Measurements from ENCODE around the gene PSMC3. TPM values are rescaled to one million over a fixed set of nuclear protein-coding genes. Genes with fewer than 3 reads are reported as not detected.

The PSMC3 gene
- polyA plus RNA-seq, 3 donors = 44.1 to 97.4 (median 89.5) TPM

DNA sequence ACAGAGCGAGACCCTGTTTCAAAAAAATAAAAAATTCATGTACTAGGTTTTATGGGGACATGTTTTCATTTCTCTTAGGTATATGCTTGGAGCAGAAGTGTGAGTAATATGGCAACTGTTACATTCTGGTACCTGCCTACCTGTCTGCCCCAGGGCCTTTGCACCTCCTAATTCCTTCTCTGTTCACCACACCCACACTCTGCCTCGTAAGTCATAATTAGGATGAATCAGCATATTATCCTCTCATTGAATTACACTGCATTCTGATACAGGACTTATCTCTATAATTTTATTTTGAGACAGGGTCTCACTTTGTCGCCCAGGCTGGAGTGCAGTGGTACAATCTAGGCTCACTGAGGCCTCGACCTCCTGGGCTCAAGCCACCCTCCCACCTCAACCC is 25.8 kb upstream of the PSMC3 start:
- no peak for DNase-seq
- Mint-ChIP-seq H3K27me3 (ENCODE audit: low read depth in 3 of 3) (peaks cover 0 to 2% (median 0%) of the 10 kb centered on the region in 3 donors), H3K36me3 (peaks cover 0 to 5% of the 10 kb centered on the region in 2 donors), H3K9me3 (peaks cover 0 to 10% (median 3%) of the 10 kb centered on the region in 7 donors), H3K27ac (no peak overlapping the region), H3K4me1 (peaks cover 7% of the 10 kb centered on the region), H3K4me3 (no peak overlapping the region)
- Histone ChIP-seq H3K4me1 (ENCODE audit: control insufficient read depth in 1 of 2, insufficient read depth in 2 of 2, low read length in 2 of 2) (no peaks in the 10 kb centered on the region), H2AFZ (ENCODE audit: insufficient read depth, low read depth, low read length, poor library complexity, severe bottlenecking) (no peak overlapping the region), H3K79me2 (ENCODE audit: insufficient read depth, low read length) (no peaks in the 10 kb centered on the region), H3K36me3 (replicated peaks in 1 of 2; ENCODE audit: control insufficient read depth in 1 of 2, insufficient read depth in 2 of 2, low read length in 2 of 2) (no peaks in the 10 kb centered on the region), H3K9me3 (replicated peaks in 1 of 2; ENCODE audit: control insufficient read depth in 1 of 2, insufficient read depth in 1 of 2, low read length in 2 of 2) (no peaks in the 10 kb centered on the region), H3K9ac (ENCODE audit: insufficient read depth, low read length, poor library complexity, severe bottlenecking) (no peak overlapping the region), H3K27ac (ENCODE audit: low read depth in 1 of 2, low read length in 2 of 2) (no peak overlapping the region), H3K27me3 (ENCODE audit: control insufficient read depth in 2 of 2, insufficient read depth in 2 of 2, low read length in 2 of 2) (no peaks in the 10 kb centered on the region), H3K4me2 (replicated peaks; ENCODE audit: extremely low read depth, low read length, poor library complexity, severe bottlenecking) (no peak overlapping the region), H4K20me1 (ENCODE audit: insufficient read depth, low read length) (no peaks in the 10 kb centered on the region), H3K4me3 (replicated peaks in 1 of 3; ENCODE audit: low read depth in 2 of 3, low read length in 3 of 3) (no peak overlapping the region)
- intact Hi-C loops (cut with micrococcal nuclease) = no loop called here
- 100% methylated on average over 2 of the region's 4 CpGs for WGBS (ENCODE audit: insufficient coverage)
- no peak for TF ChIP-seq CTCF (IDR thresholded peaks at IDR 0.05)

DNA sequence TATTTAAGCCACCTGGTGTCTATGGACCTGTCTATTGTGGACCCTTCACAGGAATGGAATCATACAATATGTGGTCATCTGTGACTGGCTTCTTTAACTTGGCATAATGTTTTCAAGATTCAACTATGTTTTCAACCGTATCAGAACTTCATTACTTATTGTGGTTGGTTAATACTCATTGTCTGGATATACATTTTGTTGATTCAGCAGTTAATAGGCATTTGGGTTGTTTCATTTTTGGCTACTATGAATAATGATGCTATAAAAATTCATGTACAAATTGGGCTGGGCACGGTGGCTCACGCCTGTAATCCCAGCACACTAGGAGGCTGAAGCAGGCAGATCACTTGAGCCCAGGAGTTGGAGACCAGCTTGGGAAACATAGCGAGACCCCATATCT is 25.2 kb upstream of the PSMC3 start:
- Histone ChIP-seq H3K27ac (ENCODE audit: low read depth in 1 of 2, low read length in 2 of 2) (no peak overlapping the region), H3K27me3 (ENCODE audit: control insufficient read depth in 2 of 2, insufficient read depth in 2 of 2, low read length in 2 of 2) (no peaks in the 10 kb centered on the region), H3K36me3 (replicated peaks in 1 of 2; ENCODE audit: control insufficient read depth in 1 of 2, insufficient read depth in 2 of 2, low read length in 2 of 2) (no peaks in the 10 kb centered on the region), H3K4me2 (replicated peaks; ENCODE audit: extremely low read depth, low read length, poor library complexity, severe bottlenecking) (no peak overlapping the region), H2AFZ (ENCODE audit: insufficient read depth, low read depth, low read length, poor library complexity, severe bottlenecking) (no peak overlapping the region), H3K9me3 (replicated peaks in 1 of 2; ENCODE audit: control insufficient read depth in 1 of 2, insufficient read depth in 1 of 2, low read length in 2 of 2) (no peaks in the 10 kb centered on the region), H3K79me2 (ENCODE audit: insufficient read depth, low read length) (no peaks in the 10 kb centered on the region), H3K4me3 (replicated peaks in 1 of 3; ENCODE audit: low read depth in 2 of 3, low read length in 3 of 3) (no peak overlapping the region), H3K9ac (ENCODE audit: insufficient read depth, low read length, poor library complexity, severe bottlenecking) (no peak overlapping the region), H3K4me1 (ENCODE audit: control insufficient read depth in 1 of 2, insufficient read depth in 2 of 2, low read length in 2 of 2) (no peaks in the 10 kb centered on the region), H4K20me1 (ENCODE audit: insufficient read depth, low read length) (no peaks in the 10 kb centered on the region)
- intact Hi-C loops (cut with micrococcal nuclease) = no loop called here
- Mint-ChIP-seq H3K4me3 (no peak overlapping the region), H3K27me3 (ENCODE audit: low read depth in 3 of 3) (peaks cover 0 to 2% (median 0%) of the 10 kb centered on the region in 3 donors), H3K9me3 (peaks cover 0 to 10% (median 3%) of the 10 kb centered on the region in 7 donors), H3K36me3 (peaks cover 0 to 5% of the 10 kb centered on the region in 2 donors), H3K4me1 (peaks cover 7% of the 10 kb centered on the region), H3K27ac (no peak overlapping the region)
- WGBS (ENCODE audit: insufficient coverage) = no CpG with 5 or more reads among the region's 4 CpGs
- TF ChIP-seq CTCF (IDR thresholded peaks at IDR 0.05) = no peak
- no peak for DNase-seq
